Mononuclear cell (primary cell): ENCODE data around the gene NUP42. TPM values are rescaled to one million over a fixed set of nuclear protein-coding genes. Genes with fewer than 3 reads are reported as not detected.

Experiments
- H3K27me3 ChIP-seq: 2 replicates; pipeline ENCODE4 v1.6.0; 2011; ENCODE audit warnings: low read length, control low read depth; ENCODE audit not compliant: insufficient read depth
- H3K4me1 ChIP-seq: 2 replicates; pipeline ENCODE4 v1.5.1; 2011; ENCODE audit warnings: mild to moderate bottlenecking, low read length, control low read depth; ENCODE audit not compliant: insufficient read depth
- H3K4me3 ChIP-seq: 2 replicates; pipeline ENCODE4 v1.5.1; 2011; ENCODE audit warnings: mild to moderate bottlenecking, low read length, moderate library complexity
- H3K9me3 ChIP-seq: 2 replicates; pipeline ENCODE4 v1.5.1; 2011; ENCODE audit warnings: low read depth, mild to moderate bottlenecking, control low read depth, low read length
- total RNA-seq: library from RNA; depleted of rRNA; stranded (reverse); fragments of >200 nt; gene quantifications from one replicate; pipeline ENCODE4 v1.2.3, GENCODE V29; 2012

The NUP42 gene
- total RNA-seq = 18.9 TPM

- Histone ChIP-seq H3K9me3 (no peaks in the 10 kb centered on the region), H3K4me3 (peak within 1 kb of the TSS; percentile 97), H3K27me3 (no peaks in the 10 kb centered on the region), H3K4me1 (peaks cover 28% of the 10 kb centered on the region)
Observed at GRCh38 chr7:23181684-23182553, at the start of gene NUP42. Gene NUP42 (plus strand): TSS chr7:23182048. CDS start chr7:23182086, 38 bp downstream.

GRCh38 chr7:23133797-23134196 lies 48.1 kb upstream of the NUP42 start:
- Histone ChIP-seq H3K9me3 (no peaks in the 10 kb centered on the region), H3K27me3 (no peaks in the 10 kb centered on the region), H3K4me3 (no peak overlapping the region), H3K4me1 (no peaks in the 10 kb centered on the region)

- Histone ChIP-seq H3K4me1 (no peaks in the 10 kb centered on the region), H3K4me3 (no peak overlapping the region), H3K27me3 (no peaks in the 10 kb centered on the region), H3K9me3 (no peaks in the 10 kb centered on the region)
Observed at GRCh38 chr7:23135755-23136154, 46.1 kb upstream of the NUP42 start.

GRCh38 chr7:23136216-23136615 lies 45.6 kb upstream of the NUP42 start:
- no peaks in the 10 kb centered on the region for H3K27me3 ChIP-seq
- H3K9me3 ChIP-seq = no peaks in the 10 kb centered on the region
- H3K4me1 ChIP-seq = no peaks in the 10 kb centered on the region
- no peak overlapping the region for H3K4me3 ChIP-seq

- Histone ChIP-seq H3K27me3 (no peaks in the 10 kb centered on the region), H3K9me3 (no peaks in the 10 kb centered on the region), H3K4me1 (no peaks in the 10 kb centered on the region), H3K4me3 (no peak overlapping the region)
Observed at GRCh38 chr7:23157679-23158078, 24.2 kb upstream of the NUP42 start.

- Histone ChIP-seq H3K4me1 (no peaks in the 10 kb centered on the region), H3K9me3 (no peaks in the 10 kb centered on the region), H3K4me3 (no peak overlapping the region), H3K27me3 (no peaks in the 10 kb centered on the region)
Observed at GRCh38 chr7:23158546-23158945, 23.3 kb upstream of the NUP42 start.

- Histone ChIP-seq H3K4me1 (no peaks in the 10 kb centered on the region), H3K4me3 (no peak overlapping the region), H3K27me3 (no peaks in the 10 kb centered on the region), H3K9me3 (no peaks in the 10 kb centered on the region)
Observed at GRCh38 chr7:23161482-23161881, 20.4 kb upstream of the NUP42 start.

- no peak overlapping the region for H3K4me3 ChIP-seq
- no peaks in the 10 kb centered on the region for H3K4me1 ChIP-seq
- no peaks in the 10 kb centered on the region for H3K9me3 ChIP-seq
- no peaks in the 10 kb centered on the region for H3K27me3 ChIP-seq
Observed at GRCh38 chr7:23164846-23165245, 17.0 kb upstream of the NUP42 start.

GRCh38 chr7:23165316-23165715 lies 16.5 kb upstream of the NUP42 start:
- no peaks in the 10 kb centered on the region for H3K4me1 ChIP-seq
- H3K27me3 ChIP-seq = no peaks in the 10 kb centered on the region
- H3K9me3 ChIP-seq = no peaks in the 10 kb centered on the region
- H3K4me3 ChIP-seq = no peak overlapping the region

GRCh38 chr7:23167691-23168090 lies 14.2 kb upstream of the NUP42 start:
- Histone ChIP-seq H3K27me3 (no peaks in the 10 kb centered on the region), H3K9me3 (no peaks in the 10 kb centered on the region), H3K4me1 (no peaks in the 10 kb centered on the region), H3K4me3 (no peak overlapping the region)

- Histone ChIP-seq H3K4me3 (no peak overlapping the region), H3K9me3 (no peaks in the 10 kb centered on the region), H3K4me1 (no peaks in the 10 kb centered on the region), H3K27me3 (no peaks in the 10 kb centered on the region)
Observed at GRCh38 chr7:23168111-23168885, 13.6 kb upstream of the NUP42 start.

GRCh38 chr7:23175938-23176337 lies 5.9 kb upstream of the NUP42 start:
- no peak overlapping the region for H3K4me3 ChIP-seq
- H3K4me1 ChIP-seq = peaks cover 9% of the 10 kb centered on the region
- H3K9me3 ChIP-seq = no peaks in the 10 kb centered on the region
- H3K27me3 ChIP-seq = no peaks in the 10 kb centered on the region

GRCh38 chr7:23183279-23184012 lies 1.6 kb downstream of the NUP42 start:
- no peak overlapping the region for H3K4me3 ChIP-seq
- no peaks in the 10 kb centered on the region for H3K27me3 ChIP-seq
- H3K4me1 ChIP-seq = peaks cover 28% of the 10 kb centered on the region
- H3K9me3 ChIP-seq = no peaks in the 10 kb centered on the region

- no peak overlapping the region for H3K4me3 ChIP-seq
Observed at GRCh38 chr7:23184291-23184690, 2.4 kb downstream of the NUP42 start.

More at GRCh38 chr7:23184291-23184690, 2.4 kb downstream of the NUP42 start:
- peaks cover 28% of the 10 kb centered on the region for H3K4me1 ChIP-seq
- H3K9me3 ChIP-seq = no peaks in the 10 kb centered on the region
- no peaks in the 10 kb centered on the region for H3K27me3 ChIP-seq
